ENCODE data around the gene GKN2. TPM values are rescaled to one million over a fixed set of nuclear protein-coding genes. Genes with fewer than 3 reads are reported as not detected.

The GKN2 gene
- total RNA-seq, 1 experiment from 2014 or later = 0.24 TPM

Other genes starting within 250 kb of the GKN2 start
- not detected in 2 replicates for gene ARHGAP25, start 218.1 kb downstream of the GKN2 start, total RNA-seq (2014; rRNA removed; shearing (Covaris generic))
- gene BMP10, start 81.5 kb downstream of the GKN2 start, total RNA-seq (2014; rRNA removed; shearing (Covaris generic)) = 0.46 TPM in 1 of 2 replicates, not detected in the other
- not detected in 2 replicates for gene GKN1, start 21.7 kb upstream of the GKN2 start, total RNA-seq (2014; rRNA removed; shearing (Covaris generic))
- 57.0 and 83.5 TPM in 2 replicates for gene ANTXR1, start 60.3 kb upstream of the GKN2 start, total RNA-seq (2014; rRNA removed; shearing (Covaris generic))